Trophoblast cell (in vitro differentiated cells and primary cell): ENCODE measurements around the gene CD99.
A peak's percentile ranks its signal among the peaks of the same experiment; 100 is the strongest.

Experiments
- DNase-seq, 2 donors: peaks; one replicate each; pipeline ENCODE4 v3.0.0-alpha.2; 2016
- H2AFZ ChIP-seq: 2 replicates; pipeline ENCODE4 v1.6.1; 2013; ENCODE audit warnings: low read length, moderate library complexity, mild to moderate bottlenecking; ENCODE audit not compliant: insufficient read depth, poor library complexity
- H2AK5ac ChIP-seq: 2 replicates; pipeline ENCODE4 v1.6.1; 2013; ENCODE audit warnings: mild to moderate bottlenecking, low read length
- H2BK120ac ChIP-seq: 2 replicates; pipeline ENCODE4 v1.6.1; 2013; ENCODE audit warnings: low read length, mild to moderate bottlenecking, moderate library complexity; ENCODE audit not compliant: insufficient read depth, poor library complexity
- H2BK12ac ChIP-seq: 2 replicates; pipeline ENCODE4 v1.6.1; 2013; ENCODE audit warnings: mild to moderate bottlenecking, low read length, moderate library complexity
- H2BK5ac ChIP-seq: 2 replicates; pipeline ENCODE4 v1.6.1; 2013; ENCODE audit warnings: low read length, low read depth, moderate library complexity, mild to moderate bottlenecking; ENCODE audit not compliant: poor library complexity
- H3K14ac ChIP-seq: 2 replicates; pipeline ENCODE4 v1.6.1; 2013; ENCODE audit warnings: mild to moderate bottlenecking, low read length
- H3K18ac ChIP-seq: 2 replicates; pipeline ENCODE4 v1.6.1; 2013; ENCODE audit warnings: mild to moderate bottlenecking, low read length
- H3K23ac ChIP-seq: 2 replicates; pipeline ENCODE4 v1.6.1; 2013; ENCODE audit warnings: low read length
- H3K27ac ChIP-seq: 2 replicates; pipeline ENCODE4 v1.5.1; 2013; ENCODE audit warnings: low read depth, mild to moderate bottlenecking, inconsistent platforms, low read length, moderate library complexity
- H3K27me3 ChIP-seq: 2 replicates; pipeline ENCODE4 v1.6.1; 2013; ENCODE audit warnings: inconsistent platforms, mild to moderate bottlenecking, low read length, moderate library complexity; ENCODE audit not compliant: insufficient read depth
- H3K36me3 ChIP-seq, 2 experiments: 1 replicate in 1 of 2; 2 replicates in 1 of 2; pipeline ENCODE4 v1.6.1; 2013; ENCODE audit warnings: low read length in 2 of 2, mild to moderate bottlenecking in 2 of 2, moderate library complexity in 1 of 2; ENCODE audit not compliant: insufficient read depth in 2 of 2, control insufficient read depth in 1 of 2
- H3K4ac ChIP-seq: 2 replicates; pipeline ENCODE4 v1.6.1; 2013; ENCODE audit warnings: low read depth, mild to moderate bottlenecking, low read length, moderate library complexity
- H3K4me1 ChIP-seq, 2 experiments: 1 replicate in 1 of 2; 2 replicates in 1 of 2; pipeline ENCODE4 v1.6.1; 2013; ENCODE audit warnings: low read length in 2 of 2, mild to moderate bottlenecking in 2 of 2, moderate library complexity in 1 of 2; ENCODE audit not compliant: insufficient read depth in 2 of 2, control insufficient read depth in 1 of 2
- H3K4me2 ChIP-seq: 2 replicates; pipeline ENCODE4 v1.6.1; 2013; ENCODE audit warnings: inconsistent platforms, mild to moderate bottlenecking, low read length, moderate library complexity
- H3K4me3 ChIP-seq: 2 replicates; pipeline ENCODE4 v1.5.1; 2013; ENCODE audit warnings: mild to moderate bottlenecking, low read depth, low read length, inconsistent platforms
- H3K79me1 ChIP-seq: one replicate; pipeline ENCODE4 v1.6.1; 2013; ENCODE audit warnings: low read length
- H3K79me2 ChIP-seq: 2 replicates; pipeline ENCODE4 v1.6.1; 2013; ENCODE audit warnings: low read length, mild to moderate bottlenecking; ENCODE audit not compliant: control insufficient read depth, insufficient read depth, poor library complexity
- H3K9ac ChIP-seq: 2 replicates; pipeline ENCODE4 v1.6.1; 2013; ENCODE audit warnings: mild to moderate bottlenecking, low read length
- H3K9me3 ChIP-seq: 2 replicates; pipeline ENCODE4 v1.6.1; 2013; ENCODE audit warnings: low read depth, mild to moderate bottlenecking, control low read depth, inconsistent platforms, low read length; ENCODE audit not compliant: insufficient read depth
- H4K12ac ChIP-seq: 2 replicates; pipeline ENCODE4 v1.6.1; 2013; ENCODE audit warnings: low read depth, mild to moderate bottlenecking, low read length, moderate library complexity
- H4K8ac ChIP-seq: 2 replicates; pipeline ENCODE4 v1.6.1; 2013; ENCODE audit warnings: low read depth, mild to moderate bottlenecking, low read length, moderate library complexity
- H4K91ac ChIP-seq: one replicate; pipeline ENCODE4 v1.6.1; 2013; ENCODE audit warnings: low read depth, mild to moderate bottlenecking, low read length, moderate library complexity
- WGBS: extraction: QIAGEN DNeasy Blood & Tissue Kit; methylation state at CpG from one replicate; pipeline ENCODE4 v1.1.7; 2013; ENCODE audit warnings: missing lambda C conversion rate; ENCODE audit not compliant: insufficient read length, insufficient coverage; ENCODE audit errors: extremely low coverage; 5-methylcytosine and 5-hydroxymethylcytosine counted together

Gene CD99

DNA sequence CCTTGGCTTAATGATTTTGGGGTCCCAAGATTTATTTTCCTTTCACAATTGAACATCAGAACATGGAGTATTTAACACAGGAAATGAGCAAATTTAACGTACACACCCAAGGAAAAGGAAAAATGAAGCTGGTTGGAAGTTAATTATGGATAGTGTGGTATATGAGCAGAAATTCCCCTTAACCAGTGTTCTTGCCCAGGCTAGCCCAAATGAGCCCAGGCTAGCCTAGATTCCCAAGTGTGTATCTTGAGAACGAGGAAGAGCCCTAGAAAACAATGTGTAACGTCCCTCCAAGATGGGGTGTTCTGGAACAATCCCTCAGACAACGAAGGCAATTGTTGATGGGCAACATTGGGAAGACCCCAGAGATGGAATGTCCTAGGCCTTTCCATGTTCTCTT is 94.4 kb downstream of the CD99 start:
- peaks cover 0 to 5% of the 10 kb centered on the region in 2 experiments for H3K4me1 ChIP-seq
- no peak overlapping the region for H2BK120ac ChIP-seq
- H3K79me1 ChIP-seq: no peaks in the 10 kb centered on the region
- no peak overlapping the region for H3K4ac ChIP-seq
- H2BK5ac ChIP-seq: no peak overlapping the region
- H3K23ac ChIP-seq: no peak overlapping the region
- H3K18ac ChIP-seq: no peak overlapping the region
- H3K14ac ChIP-seq: no peak overlapping the region
- H3K4me2 ChIP-seq: no peak overlapping the region
- H3K4me3 ChIP-seq: no peak overlapping the region
- H2AK5ac ChIP-seq: no peak overlapping the region
- no peak overlapping the region for H4K8ac ChIP-seq
- WGBS: no CpG with 5 or more reads among the region's 4 CpGs
- no peaks in the 10 kb centered on the region for H3K9me3 ChIP-seq
- H4K12ac ChIP-seq: no peak overlapping the region
- H3K9ac ChIP-seq: no peak overlapping the region
- H3K27ac ChIP-seq: no peak overlapping the region
- H3K79me2 ChIP-seq: no peaks in the 10 kb centered on the region
- no peak for DNase-seq
- no peak overlapping the region for H2AFZ ChIP-seq
- H4K91ac ChIP-seq: peak overlapping the region; percentile 1
- H3K36me3 ChIP-seq: no peaks in the 10 kb centered on the region
- no peaks in the 10 kb centered on the region for H3K27me3 ChIP-seq
- no peak overlapping the region for H2BK12ac ChIP-seq

- H3K14ac ChIP-seq: no peak overlapping the region
- no peak overlapping the region for H2BK120ac ChIP-seq
- H3K23ac ChIP-seq: no peak overlapping the region
- no peak overlapping the region for H4K12ac ChIP-seq
- H3K4me2 ChIP-seq: no peak overlapping the region
- H3K36me3 ChIP-seq: no peaks in the 10 kb centered on the region
- WGBS: no CpG with 5 or more reads among the region's 4 CpGs
- H4K8ac ChIP-seq: no peak overlapping the region
- H2BK12ac ChIP-seq: no peak overlapping the region
- H3K27ac ChIP-seq: no peak overlapping the region
- H3K4me1 ChIP-seq: peaks cover 0 to 5% of the 10 kb centered on the region in 2 experiments
- H3K79me2 ChIP-seq: no peaks in the 10 kb centered on the region
- no peak overlapping the region for H3K18ac ChIP-seq
- H4K91ac ChIP-seq: no peak overlapping the region
- peak; percentile 44 to 52 for DNase-seq
- no peak overlapping the region for H2AK5ac ChIP-seq
- H3K27me3 ChIP-seq: no peaks in the 10 kb centered on the region
- no peak overlapping the region for H3K4ac ChIP-seq
- H3K79me1 ChIP-seq: no peaks in the 10 kb centered on the region
- H3K9me3 ChIP-seq: no peaks in the 10 kb centered on the region
- H3K4me3 ChIP-seq: no peak overlapping the region
- no peak overlapping the region for H2AFZ ChIP-seq
- H3K9ac ChIP-seq: no peak overlapping the region
- no peak overlapping the region for H2BK5ac ChIP-seq
Observed at GRCh38 chrX:2788980-2789379, 97.9 kb downstream of the CD99 start.

DNA sequence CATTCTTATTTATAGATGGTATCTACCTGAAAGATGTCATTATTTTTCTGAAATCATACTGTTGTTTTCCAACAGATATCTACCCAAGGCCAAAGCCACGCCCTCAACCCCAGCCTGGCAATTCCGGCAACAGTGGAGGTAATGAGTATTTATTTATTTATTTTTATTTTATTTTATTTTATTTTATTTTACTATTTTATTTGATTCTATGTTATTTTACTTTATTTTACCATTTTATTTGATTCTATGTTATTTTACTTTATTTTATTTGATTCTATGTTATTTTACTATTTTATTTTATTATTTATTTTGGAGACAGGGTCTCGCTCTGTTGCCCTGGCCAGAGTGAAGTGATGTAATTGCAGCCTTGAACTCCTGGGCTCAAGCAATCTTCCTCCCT is 98.5 kb downstream of the CD99 start:
- no peak for DNase-seq
- H2BK5ac ChIP-seq: no peak overlapping the region
- H2AFZ ChIP-seq: no peak overlapping the region
- no peak overlapping the region for H4K12ac ChIP-seq
- H4K91ac ChIP-seq: no peak overlapping the region
- no peak overlapping the region for H2AK5ac ChIP-seq
- no peak overlapping the region for H3K23ac ChIP-seq
- no peaks in the 10 kb centered on the region for H3K79me2 ChIP-seq
- H2BK12ac ChIP-seq: no peak overlapping the region
- no peak overlapping the region for H3K18ac ChIP-seq
- H3K36me3 ChIP-seq: no peaks in the 10 kb centered on the region
- no peak overlapping the region for H3K27ac ChIP-seq
- no peak overlapping the region for H3K4ac ChIP-seq
- peaks cover 0 to 5% of the 10 kb centered on the region in 2 experiments for H3K4me1 ChIP-seq
- no peaks in the 10 kb centered on the region for H3K27me3 ChIP-seq
- no peak overlapping the region for H3K4me3 ChIP-seq
- no peak overlapping the region for H3K9ac ChIP-seq
- H3K79me1 ChIP-seq: no peaks in the 10 kb centered on the region
- H3K4me2 ChIP-seq: no peak overlapping the region
- H3K14ac ChIP-seq: no peak overlapping the region
- WGBS: no CpG with 5 or more reads among the region's 3 CpGs
- no peak overlapping the region for H4K8ac ChIP-seq
- H3K9me3 ChIP-seq: no peaks in the 10 kb centered on the region
- H2BK120ac ChIP-seq: no peak overlapping the region
